OCI-LY3 (cell line): Measurements from ENCODE around the gene IRX4.

ENCODE experiments used
- H2AFZ ChIP-seq: fragments of 200-600, 300-600 bp; shearing (Covaris generic); 2 replicates; pipeline ENCODE4 v1.6.0; 2014; ENCODE audit warnings: antibody characterized with exemption, low read depth, low read length
- H3K27ac ChIP-seq: fragments of 200-600, 300-600 bp; sonication (generic); 2 replicates; pipeline ENCODE4 v1.5.1; 2014; ENCODE audit warnings: mild to moderate bottlenecking, low read length, moderate library complexity, mixed read lengths
- H3K27me3 ChIP-seq: fragments of 200-600, 300-600 bp; sonication (generic); 2 replicates; pipeline ENCODE4 v1.6.1; 2014; ENCODE audit warnings: low read depth, low read length, mixed read lengths
- H3K36me3 ChIP-seq: fragments of 200-600, 300-600 bp; sonication (generic); replicated peaks from 2 replicates; pipeline ENCODE3; 2014; ENCODE audit warnings: low read depth, low read length, mixed read lengths
- H3K4me1 ChIP-seq: fragments of 300-600, 200-600 bp; sonication (generic); 2 replicates; pipeline ENCODE4 v1.6.1; 2014; ENCODE audit warnings: low read length, mixed read lengths
- H3K4me2 ChIP-seq: fragments of 200-600, 300-600 bp; sonication (generic); 2 replicates; pipeline ENCODE4 v1.6.1; 2014; ENCODE audit warnings: low read length, mixed read lengths
- H3K4me3 ChIP-seq: fragments of 300-600, 200-600 bp; sonication (generic); 2 replicates; pipeline ENCODE4 v1.5.1; 2014; ENCODE audit warnings: antibody characterized with exemption, mild to moderate bottlenecking, low read length, moderate library complexity
- H3K79me2 ChIP-seq: fragments of 300-600, 200-600 bp; shearing (Covaris generic); 2 replicates; pipeline ENCODE4 v1.6.1; 2014; ENCODE audit warnings: mild to moderate bottlenecking, low read length, mixed read lengths
- H3K9ac ChIP-seq: fragments of 300-600, 200-600 bp; shearing (Covaris generic); 2 replicates; pipeline ENCODE4 v1.6.0; 2014; ENCODE audit warnings: mild to moderate bottlenecking, low read length, moderate library complexity
- H3K9me3 ChIP-seq: fragments of 200-600, 300-600 bp; shearing (Covaris generic); 2 replicates; pipeline ENCODE4 v1.6.1; 2014; ENCODE audit warnings: low read length, mixed read lengths; ENCODE audit not compliant: insufficient read depth
- H4K20me1 ChIP-seq: fragments of 200-600, 300-600 bp; sonication (generic); 2 replicates; pipeline ENCODE4 v1.6.1; 2016; ENCODE audit warnings: low read length, mixed read lengths; ENCODE audit not compliant: insufficient read depth
- CTCF ChIP-seq: fragments of 200-600, 300-600 bp; sonication (generic); IDR thresholded peaks from 2 replicates; pipeline ENCODE4 v1.5.1; 2014; ENCODE audit warnings: antibody characterized with exemption, low read length, low read depth
- EZH2phosphoT487 ChIP-seq: fragments of 200-600 bp; shearing (Covaris generic); IDR thresholded peaks from 2 replicates; pipeline ENCODE4 v1.6.1; 2018; ENCODE audit warnings: antibody characterized with exemption, mixed run types, low read depth

Gene IRX4

DNA sequence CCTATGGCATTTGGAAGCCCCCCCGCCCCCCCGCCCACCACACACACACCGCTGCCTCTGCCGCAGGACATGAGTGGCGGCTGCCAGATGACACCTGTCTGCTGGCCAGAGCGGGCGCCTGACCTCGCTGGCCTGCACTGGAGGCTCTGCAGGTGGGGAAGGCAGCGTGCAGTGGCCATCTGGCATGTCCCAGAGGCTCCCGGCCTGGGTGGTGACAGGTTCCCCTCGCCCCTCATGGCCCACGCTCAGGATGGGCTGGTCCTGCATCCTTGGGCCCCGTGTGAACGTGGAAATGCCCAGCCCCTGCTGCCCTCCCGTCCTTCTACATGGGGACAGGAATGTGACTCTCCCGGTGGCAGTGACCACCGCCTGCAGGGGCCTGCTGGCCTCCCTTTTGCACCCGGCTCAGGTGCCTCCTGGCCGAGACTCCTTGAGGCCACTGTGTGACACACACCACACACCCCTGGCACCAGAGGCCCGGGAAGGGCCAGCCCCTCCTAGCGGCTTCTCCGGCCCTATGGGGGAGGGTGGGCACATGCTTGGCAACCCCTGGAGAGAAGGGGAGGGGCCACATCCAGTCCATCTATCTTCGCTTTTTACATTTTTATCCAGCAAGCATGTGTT is 30.3 kb downstream of the IRX4 start:
- Histone ChIP-seq H3K27ac (no peak overlapping the region), H3K9ac (no peak overlapping the region), H3K9me3 (no peaks in the 10 kb centered on the region), H3K36me3 (no peaks in the 10 kb centered on the region), H3K4me3 (no peak overlapping the region), H3K27me3 (no peaks in the 10 kb centered on the region), H4K20me1 (no peaks in the 10 kb centered on the region), H3K79me2 (no peaks in the 10 kb centered on the region), H3K4me2 (no peak overlapping the region), H2AFZ (no peak overlapping the region), H3K4me1 (no peaks in the 10 kb centered on the region)
- no peak for TF ChIP-seq CTCF
- TF ChIP-seq EZH2phosphoT487, result no peak

DNA sequence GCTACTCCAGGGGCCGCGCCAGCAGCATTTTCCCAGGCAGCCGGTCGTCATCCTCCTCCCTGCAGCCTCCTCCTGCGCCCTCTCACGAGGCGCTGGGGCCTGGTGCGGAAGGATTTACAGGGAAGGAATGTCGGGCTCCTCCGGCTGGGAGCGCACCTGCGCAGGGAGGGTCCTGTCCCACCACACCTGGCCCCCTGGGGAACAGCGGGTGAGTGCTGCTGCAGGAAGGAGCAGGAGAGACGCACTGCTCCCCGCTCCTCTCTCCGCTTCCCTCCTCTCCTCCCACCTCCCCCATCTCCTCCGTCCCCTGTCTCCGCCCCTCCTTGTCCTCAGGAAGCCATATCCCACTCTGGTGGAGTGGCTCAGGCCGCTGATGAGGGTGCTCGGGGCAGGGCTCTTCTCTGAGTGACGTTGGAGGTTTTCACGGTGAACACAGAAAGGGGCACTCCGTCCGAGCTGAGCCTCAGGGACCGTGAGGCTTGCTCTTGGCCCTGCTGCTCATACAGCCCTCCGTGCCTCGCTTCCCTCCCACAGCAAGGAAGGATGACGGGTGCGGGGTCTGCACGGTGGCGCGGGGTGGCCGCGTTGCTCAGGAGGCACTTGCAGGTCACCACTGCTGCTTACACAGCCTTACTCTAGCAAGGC is 31.3 kb downstream of the IRX4 start:
- Histone ChIP-seq H3K4me3 (no peak overlapping the region), H3K9me3 (no peaks in the 10 kb centered on the region), H3K27ac (no peak overlapping the region), H3K4me2 (no peak overlapping the region), H3K36me3 (no peaks in the 10 kb centered on the region), H2AFZ (no peak overlapping the region), H3K79me2 (no peaks in the 10 kb centered on the region), H3K4me1 (no peaks in the 10 kb centered on the region), H3K9ac (no peak overlapping the region), H3K27me3 (no peaks in the 10 kb centered on the region), H4K20me1 (no peaks in the 10 kb centered on the region)
- TF ChIP-seq CTCF, result no peak
- no peak for TF ChIP-seq EZH2phosphoT487

- Histone ChIP-seq H3K9ac (no peak overlapping the region), H3K27me3 (no peaks in the 10 kb centered on the region), H3K9me3 (no peaks in the 10 kb centered on the region), H3K4me2 (no peak overlapping the region), H2AFZ (no peak overlapping the region), H3K27ac (no peak overlapping the region), H4K20me1 (no peaks in the 10 kb centered on the region), H3K79me2 (no peaks in the 10 kb centered on the region), H3K36me3 (no peaks in the 10 kb centered on the region), H3K4me3 (no peak overlapping the region), H3K4me1 (no peaks in the 10 kb centered on the region)
- TF ChIP-seq CTCF (no peak), EZH2phosphoT487 (no peak)
These were observed 32.2 kb downstream of the IRX4 start for GRCh38 chr5:1850324-1851154.

DNA sequence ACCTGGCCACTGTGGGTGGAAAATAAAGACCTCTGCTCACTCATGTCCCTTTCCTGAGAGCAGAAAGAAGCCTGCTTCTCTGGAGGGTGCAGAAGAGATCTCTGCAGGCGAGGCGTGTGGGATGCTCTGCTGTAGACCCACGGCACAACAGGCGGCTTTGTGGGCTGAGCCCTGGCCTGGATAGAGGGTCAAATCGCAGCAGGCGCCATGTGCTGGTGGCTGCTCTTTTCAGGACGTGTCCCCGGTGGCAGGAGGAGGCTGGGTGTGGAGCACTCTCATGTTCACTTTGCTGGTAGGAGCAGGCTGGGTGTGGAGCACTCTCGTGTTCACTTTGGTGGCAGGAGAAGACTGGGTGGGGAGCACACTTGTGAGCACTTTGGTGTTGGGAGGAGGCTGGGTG is 35.1 kb downstream of the IRX4 start:
- Histone ChIP-seq H3K79me2 (no peaks in the 10 kb centered on the region), H3K9ac (no peak overlapping the region), H3K27me3 (no peaks in the 10 kb centered on the region), H3K4me3 (no peak overlapping the region), H3K9me3 (no peaks in the 10 kb centered on the region), H3K4me1 (no peaks in the 10 kb centered on the region), H3K4me2 (no peak overlapping the region), H3K36me3 (no peaks in the 10 kb centered on the region), H3K27ac (no peak overlapping the region), H2AFZ (no peak overlapping the region), H4K20me1 (no peaks in the 10 kb centered on the region)
- TF ChIP-seq EZH2phosphoT487 (no peak), CTCF (no peak)
